ENCODE results near the gene WASL.

GRCh38 chr7:123658023-123658422, 90.8 kb downstream of the WASL start:
- TF ChIP-seq EHMT2 (IDR thresholded peaks at IDR 0.05; ENCODE audit: low read depth) (no peak), CTCF (IDR thresholded peaks at IDR 0.05) (no peak), POLR2A (IDR thresholded peaks at IDR 0.05; ENCODE audit: low read length) (no peak), EP300 (IDR thresholded peaks at IDR 0.05) (no peak), POLR2AphosphoS2 (conservative IDR thresholded peaks at IDR 0.05; ENCODE audit: low read length) (no peak), SMC3 (IDR thresholded peaks at IDR 0.05) (no peak)

Data from A549 (cell line).